GM21723 (cell line): ENCODE measurements around the gene OTUD5.
A peak's percentile ranks its signal among the peaks of the same experiment; 100 is the strongest.
"Not testable (repeated sequence)": the region's sequence is repeated elsewhere in the genome, so short reads cannot be mapped to it uniquely, and the experiment has no call there.

ENCODE experiments used
- ATAC-seq: cut with Tn5 transposase; IDR thresholded peaks from one replicate; pipeline ENCODE4 v1.9.1; 2021; ENCODE audit warnings: mild to moderate bottlenecking, moderate library complexity; ENCODE audit not compliant: unreplicated experiment

Gene OTUD5, protein sequence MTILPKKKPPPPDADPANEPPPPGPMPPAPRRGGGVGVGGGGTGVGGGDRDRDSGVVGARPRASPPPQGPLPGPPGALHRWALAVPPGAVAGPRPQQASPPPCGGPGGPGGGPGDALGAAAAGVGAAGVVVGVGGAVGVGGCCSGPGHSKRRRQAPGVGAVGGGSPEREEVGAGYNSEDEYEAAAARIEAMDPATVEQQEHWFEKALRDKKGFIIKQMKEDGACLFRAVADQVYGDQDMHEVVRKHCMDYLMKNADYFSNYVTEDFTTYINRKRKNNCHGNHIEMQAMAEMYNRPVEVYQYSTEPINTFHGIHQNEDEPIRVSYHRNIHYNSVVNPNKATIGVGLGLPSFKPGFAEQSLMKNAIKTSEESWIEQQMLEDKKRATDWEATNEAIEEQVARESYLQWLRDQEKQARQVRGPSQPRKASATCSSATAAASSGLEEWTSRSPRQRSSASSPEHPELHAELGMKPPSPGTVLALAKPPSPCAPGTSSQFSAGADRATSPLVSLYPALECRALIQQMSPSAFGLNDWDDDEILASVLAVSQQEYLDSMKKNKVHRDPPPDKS

DNA sequence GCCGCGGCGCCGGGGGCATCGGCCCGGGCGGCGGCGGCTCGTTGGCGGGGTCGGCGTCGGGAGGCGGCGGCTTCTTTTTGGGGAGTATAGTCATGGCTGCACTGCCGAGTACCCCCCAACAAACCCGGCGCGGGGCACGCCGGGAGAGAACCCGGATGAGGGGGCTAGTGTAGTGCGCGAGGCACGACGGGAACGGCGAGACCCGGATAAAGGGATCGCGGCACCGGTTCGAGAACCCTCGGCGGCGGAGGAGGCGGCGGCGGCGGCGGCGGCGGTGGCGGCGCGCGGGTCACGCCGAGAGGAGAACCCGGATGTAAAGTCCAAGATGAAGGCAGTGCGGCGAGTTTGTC lies at the start of gene OTUD5:
OTUD5 (minus strand) TSS at position 131 of the 350 bp plus-strand sequence; CDS start at position 94, 37 bp downstream.
- peak; percentile 40 for ATAC-seq

DNA sequence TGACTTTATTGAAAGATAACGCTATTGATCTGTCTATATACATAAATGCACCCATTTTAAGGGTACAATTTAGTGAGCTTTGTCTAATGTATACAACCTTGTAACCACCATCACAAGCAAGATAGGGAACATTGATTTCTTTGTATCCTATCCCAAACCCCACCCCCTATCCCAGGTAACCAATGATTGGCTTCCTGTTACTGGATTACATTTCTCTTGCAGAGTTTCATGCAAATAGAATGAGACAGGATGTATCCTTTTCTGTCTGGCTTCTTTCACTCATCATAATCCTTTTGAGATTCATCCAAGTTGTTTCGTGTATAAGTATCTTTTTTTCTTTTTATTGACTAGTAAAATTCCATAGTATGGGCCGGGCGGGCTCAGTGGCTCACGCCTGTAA lies 46.3 kb upstream of the OTUD5 start:
- no peak for ATAC-seq

DNA sequence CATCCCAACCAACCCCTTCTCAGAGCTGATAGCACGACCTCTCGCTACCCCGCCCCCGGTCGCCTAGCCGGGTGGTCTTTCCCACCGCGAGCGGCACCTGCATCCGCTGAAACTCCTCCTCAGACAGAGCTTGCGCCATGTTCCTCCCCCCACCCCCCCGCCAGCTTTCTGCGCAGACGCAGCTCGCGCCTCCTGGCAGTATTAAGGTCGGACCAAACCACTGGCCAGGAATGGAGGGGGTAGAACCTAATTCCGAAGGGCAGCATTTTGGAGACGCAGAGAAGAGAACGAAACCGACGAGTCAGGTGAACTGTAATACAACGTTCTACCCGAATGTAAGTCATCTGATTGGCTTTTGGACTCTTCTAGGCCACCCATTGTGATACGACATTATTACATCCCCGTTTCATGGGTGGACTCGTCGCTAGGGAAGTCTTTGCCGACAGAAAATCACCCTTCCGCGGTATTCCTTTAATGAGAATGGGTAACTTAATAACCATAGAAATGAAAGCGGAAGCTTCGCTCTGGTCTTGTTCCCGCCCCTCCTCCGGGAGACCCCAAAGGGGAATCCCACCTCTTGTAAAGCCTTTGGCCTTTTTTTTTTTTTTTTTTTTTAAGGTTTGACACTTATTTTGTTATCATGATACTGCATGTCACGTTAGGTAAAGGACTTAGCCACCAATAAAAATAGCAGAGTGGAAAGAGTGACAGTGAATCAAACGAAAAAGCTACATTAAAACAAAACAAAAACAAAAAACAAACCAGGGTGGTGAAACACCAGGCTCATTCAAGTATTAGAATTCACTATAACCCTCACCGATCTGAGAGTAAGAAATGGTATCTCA lies 44.9 kb upstream of the OTUD5 start, which contains the start of gene GRIPAP1:
GRIPAP1 (minus strand) TSS at position 174 of the 845 bp plus-strand sequence; CDS start at position 139, 35 bp downstream.
- peak; percentile 81 for ATAC-seq

DNA sequence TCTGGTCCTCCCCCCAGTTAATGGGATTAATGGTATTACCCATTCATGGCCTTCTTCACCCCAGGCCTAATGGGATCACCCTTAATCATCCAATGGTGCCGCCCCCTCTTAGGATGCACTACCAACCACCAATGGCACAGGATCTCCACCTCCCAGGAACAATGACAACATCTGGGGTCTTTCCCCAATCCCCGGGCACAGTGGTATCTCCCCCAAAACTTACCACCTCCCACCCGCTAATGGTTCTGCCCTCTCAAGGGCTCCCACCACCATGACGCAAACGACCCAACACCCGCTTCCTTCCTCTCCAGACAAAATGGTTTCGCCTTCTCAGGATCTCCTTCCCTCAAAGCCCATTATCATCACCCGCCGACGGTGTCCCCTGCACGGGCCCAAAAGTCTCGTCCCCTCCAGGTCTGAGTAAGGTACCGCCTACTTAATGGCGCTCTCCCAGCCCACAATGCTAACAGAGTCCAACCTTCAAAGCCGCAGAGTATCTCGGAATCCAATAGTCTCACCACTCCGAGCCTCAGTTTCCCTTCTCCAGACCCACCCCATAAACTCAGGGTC lies 44.2 kb upstream of the OTUD5 start:
- peak; percentile 15 for ATAC-seq

DNA sequence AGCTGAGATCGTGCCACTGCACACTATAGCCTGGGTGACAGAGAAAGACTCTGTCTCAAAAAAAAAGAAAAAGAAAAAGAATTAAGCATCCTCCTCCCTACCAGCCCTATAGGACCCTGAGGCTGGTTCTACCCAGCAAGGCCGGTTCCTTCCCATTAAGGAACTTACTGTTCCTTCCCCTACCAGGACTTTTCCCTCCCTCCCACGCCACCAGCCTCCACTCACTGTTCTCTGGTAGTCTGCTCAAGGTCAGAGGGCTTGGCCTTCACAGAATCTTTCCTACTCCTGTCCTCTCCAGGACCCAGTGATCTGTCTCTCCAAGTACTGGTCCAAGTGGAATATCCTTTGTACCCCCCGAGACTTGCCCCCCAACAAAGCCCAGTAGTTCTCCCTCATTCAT lies 43.2 kb upstream of the OTUD5 start:
- ATAC-seq: no peak

DNA sequence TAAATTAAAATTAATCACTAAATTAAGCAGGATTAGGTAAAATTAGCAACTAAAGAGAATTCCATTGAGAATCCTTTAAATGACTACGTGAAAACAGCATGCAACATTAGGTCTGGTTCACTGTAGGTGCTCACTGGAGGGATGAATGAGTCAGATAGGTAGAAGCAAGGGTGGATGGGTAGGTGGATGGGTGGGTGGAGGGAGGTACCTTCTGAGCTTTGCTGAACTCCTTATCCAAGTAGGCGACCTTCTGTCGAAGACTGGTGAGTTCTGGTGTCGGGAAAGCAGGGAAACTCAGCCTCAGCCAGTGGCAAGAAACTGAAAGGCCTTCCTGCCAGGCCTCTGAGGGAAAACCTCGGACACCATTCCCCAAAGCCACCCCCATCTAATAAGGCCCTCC lies 41.6 kb upstream of the OTUD5 start:
- ATAC-seq: no peak

DNA sequence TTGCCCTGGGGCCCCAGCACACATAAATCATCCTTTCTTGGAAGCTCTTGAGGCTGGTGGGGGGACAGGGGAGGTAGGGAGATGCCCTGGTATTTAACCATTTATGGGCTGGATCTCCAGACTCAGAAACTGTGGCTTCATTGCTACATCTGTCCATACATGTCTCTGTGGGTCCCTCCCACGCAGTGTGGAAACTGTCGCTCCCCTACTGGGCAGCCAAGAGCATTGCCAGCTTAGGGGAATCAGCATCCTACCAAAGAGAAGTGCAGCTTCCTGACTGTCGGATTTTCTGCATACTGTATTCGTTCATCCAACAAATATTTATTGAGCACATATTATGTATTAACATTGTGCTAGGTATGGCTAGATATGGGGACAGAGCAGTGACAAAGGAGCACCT lies 41.0 kb upstream of the OTUD5 start:
- ATAC-seq: no peak

DNA sequence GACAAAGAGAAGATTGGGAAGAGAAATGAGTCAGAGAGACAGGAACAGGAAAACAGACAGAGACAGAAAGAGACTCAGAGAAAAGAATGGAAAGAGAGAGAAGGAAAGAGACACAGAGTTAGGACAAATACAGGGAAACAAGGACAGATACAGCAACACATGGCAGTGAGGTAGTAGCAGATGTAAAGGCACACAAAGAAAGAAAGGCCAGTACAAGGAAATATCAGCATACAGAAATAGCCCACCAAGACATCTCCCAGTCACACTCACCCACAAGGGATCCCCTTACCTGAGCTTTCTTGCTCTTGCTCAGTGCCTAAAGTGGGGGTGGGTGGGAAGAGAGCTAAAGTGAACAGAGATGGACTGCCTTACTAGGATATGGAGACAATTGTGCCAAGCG lies 40.5 kb upstream of the OTUD5 start:
- no peak for ATAC-seq

DNA sequence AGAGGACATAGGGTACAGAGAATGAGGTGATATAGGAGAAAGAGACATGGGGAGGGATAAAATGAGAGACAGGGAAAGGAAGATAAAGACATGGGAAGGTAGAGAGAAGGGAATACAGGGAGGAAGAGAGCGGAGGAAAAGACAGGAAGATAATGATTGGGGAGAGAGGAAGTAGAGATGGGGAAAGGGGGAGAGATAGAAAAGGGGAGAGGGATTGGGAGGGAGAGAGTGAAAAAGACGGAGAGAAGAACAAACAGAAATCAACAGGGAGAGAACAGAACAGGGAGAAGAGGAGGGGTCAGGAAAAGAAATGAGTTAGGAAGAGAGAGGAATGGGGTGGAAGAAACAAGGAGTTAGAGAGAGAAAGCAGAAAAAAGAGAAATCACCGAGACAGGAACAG lies 40.0 kb upstream of the OTUD5 start:
- ATAC-seq: no peak

DNA sequence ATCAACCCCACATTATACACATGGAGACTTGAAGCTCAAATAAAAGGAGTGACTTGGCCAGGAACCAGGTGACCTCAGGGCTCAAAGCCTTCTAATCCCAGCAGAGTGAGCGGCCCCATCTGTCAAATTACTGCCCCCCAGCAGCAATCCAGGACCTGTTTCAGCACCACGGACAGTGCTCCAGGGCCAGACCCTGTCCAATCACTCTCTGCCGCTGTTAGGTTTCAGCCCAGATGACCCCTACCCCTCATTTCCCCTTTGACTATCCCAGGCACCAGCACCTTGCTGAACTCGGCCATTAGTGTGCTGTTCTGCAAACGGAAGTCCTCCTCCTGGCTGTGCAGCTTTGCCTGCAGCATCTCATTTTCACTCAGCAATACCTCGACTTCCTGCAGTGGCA lies 39.6 kb upstream of the OTUD5 start:
- ATAC-seq: no peak

DNA sequence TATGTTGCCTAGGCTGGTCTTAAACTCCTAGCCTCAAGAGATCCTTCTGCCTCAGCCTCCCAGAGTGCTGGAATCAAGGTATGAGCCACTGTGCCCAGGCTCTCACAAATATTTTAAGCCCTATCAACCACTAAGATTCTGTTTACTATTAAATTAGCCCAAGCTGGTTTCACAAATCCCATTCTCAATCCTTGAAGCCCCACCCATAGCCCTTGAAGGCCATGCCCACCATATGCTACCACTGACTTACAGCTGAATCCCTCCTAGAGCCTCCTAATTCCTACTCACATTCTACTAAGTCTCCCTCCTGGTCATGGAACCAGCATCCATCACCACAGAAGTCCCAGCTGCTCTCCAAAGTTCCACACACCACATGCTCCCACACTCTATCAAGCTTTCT lies 34.9 kb upstream of the OTUD5 start:
- ATAC-seq: no peak

DNA sequence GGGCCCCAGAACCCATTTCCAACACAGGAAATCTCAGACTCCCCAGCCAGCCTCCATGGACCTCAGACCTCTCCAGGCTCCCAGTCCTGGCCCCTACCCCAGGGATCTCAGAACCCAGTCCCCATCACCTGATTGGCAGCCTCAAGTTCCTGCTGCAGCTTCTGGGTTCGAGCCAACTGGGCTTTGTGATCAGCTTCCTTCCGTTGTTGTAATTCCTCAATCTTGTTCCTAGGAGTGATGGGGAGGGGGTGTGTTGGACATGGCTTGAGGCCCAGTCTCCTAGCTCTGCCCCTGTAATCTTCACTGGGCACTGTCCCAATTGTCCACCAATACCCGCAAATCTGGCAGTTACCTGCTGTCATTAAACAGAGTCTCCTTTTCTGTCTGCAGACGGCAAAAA lies 32.1 kb upstream of the OTUD5 start:
- no peak for ATAC-seq

DNA sequence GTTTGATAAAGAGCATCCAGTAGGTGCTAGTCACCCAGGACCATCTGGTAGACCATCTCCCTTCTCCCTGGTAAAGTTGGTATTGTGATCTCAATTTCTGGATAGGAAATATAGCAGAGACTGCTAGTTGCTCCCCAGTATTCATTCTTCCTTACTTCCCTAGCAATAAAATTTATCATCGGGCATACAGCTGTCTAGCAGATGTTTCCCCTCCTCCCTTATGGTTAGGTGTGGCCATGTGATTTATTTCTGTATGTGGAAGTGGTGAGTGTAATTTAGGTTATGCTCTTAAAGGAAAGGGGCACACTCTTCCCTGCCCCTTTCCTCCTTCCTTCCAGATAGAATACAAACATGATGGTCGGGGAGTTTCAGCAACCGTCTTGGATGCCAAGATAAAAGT lies 26.5 kb upstream of the OTUD5 start:
- no peak for ATAC-seq

DNA sequence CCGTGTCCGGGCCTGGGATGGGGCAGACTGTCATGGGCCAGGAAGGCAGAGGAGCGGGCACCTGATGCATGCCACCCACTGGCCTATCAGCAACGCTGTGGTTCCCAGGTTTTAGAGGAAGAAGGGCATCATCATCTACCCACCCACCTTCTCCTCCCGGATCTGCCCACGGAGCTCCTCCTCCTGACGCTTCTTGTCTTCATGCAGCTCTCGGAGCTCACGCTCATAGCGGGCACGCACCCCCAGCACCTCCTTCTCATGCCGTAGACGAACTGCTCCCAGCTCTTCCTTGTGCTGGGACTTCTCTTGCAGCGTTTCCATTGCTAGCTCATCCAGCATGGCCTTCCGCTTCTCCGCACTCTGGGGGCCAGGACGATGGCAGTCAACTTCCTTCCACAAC lies 25.7 kb upstream of the OTUD5 start:
- ATAC-seq: no peak

DNA sequence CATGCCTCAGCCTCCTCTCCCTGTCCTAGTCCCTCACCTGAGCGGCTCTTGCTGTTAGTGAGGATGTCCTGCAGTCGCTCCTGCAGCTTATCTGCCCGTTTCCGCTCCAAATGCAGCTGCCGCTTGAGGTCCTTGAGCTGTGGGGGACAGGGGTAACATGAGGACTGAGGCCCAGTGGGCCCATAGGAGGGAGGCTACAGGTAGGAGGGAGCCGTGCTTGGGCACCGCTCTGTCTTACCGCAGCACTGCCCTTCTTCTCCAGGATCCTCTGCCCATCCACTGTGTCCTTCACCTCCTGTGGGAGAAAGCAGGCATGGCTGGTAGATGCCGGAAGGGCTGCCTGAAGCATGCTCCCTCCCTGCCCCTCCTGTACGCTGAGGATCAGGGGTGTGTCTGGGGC lies 23.8 kb upstream of the OTUD5 start:
- ATAC-seq: no peak

DNA sequence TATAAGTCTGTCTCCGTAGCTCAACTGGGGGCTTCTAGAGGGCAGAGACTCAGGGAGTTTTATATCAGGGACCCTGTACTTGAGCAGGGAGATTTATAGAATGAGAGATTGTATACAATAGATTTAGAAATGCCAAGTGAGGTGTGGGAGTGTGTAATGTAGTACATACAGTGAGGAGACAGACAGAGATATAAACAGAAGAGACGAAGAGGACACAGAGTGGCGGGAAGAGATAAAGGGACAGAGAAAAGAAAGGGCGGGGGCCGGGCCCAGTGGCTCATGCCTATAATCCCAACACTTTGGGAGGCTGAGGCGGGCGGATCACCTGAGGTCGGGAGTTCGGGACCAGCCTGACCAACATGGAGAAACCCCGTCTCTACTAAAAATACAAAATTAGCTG lies 22.9 kb upstream of the OTUD5 start:
- not testable (repeated sequence) for ATAC-seq

DNA sequence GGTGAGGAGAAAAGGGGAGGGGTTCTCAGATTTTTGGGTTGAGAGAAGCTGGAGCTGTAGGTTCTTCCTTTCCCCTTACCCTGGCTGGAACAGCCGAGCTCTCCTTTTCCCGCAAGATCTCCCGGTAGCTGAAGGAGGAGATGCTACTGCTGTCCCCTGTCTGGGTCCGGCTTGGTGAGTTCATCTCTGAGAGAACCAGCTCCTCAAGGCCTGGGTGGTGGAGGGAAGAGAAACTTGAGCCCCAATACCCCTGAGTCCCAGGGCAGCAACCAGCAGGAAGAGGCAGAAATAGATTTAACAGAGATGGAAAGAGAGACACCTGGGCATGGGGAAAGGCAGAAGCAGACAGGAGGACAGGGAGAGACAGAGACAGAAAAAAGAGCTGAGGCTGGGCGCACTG lies 20.8 kb upstream of the OTUD5 start:
- ATAC-seq: no peak

DNA sequence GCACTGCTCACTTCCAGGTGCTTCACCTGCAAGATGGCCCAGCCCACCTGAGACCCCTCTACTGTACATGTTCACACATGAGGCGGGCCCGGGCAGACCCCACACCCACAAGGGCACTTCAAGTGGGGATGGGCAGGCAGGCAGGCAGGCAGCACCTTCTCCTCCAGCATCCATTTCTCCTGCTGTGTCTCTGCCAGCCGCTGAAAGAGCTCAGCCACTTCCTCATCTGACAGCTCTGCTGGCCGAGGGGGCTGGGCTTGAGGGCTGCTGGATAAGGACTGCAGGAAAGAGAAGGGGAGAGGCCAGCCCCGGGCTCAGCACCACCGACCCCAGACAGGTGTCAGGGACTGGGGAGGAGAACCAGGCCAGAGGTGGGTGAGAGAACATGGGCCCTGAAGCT lies 18.7 kb upstream of the OTUD5 start:
- ATAC-seq: no peak

DNA sequence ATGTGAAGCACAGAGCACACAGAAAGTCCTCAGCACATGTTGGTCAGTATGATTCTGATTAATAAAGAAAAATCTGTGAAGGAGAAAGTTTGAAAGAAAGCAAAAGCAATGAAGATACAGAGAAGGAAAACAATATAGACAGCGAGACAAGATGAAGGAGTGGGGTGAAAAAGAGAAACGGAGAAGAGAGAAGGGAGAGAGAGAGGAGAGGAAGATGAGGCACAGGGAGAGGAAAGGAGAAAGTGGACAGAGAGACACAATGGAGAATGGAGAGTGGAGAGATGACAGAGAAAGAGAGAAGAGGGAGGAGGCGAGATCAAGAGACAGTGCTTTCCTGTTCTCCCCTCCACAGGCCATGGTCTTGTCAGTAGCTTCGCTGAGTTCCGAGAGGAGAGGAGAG lies 18.1 kb upstream of the OTUD5 start:
- no peak for ATAC-seq

DNA sequence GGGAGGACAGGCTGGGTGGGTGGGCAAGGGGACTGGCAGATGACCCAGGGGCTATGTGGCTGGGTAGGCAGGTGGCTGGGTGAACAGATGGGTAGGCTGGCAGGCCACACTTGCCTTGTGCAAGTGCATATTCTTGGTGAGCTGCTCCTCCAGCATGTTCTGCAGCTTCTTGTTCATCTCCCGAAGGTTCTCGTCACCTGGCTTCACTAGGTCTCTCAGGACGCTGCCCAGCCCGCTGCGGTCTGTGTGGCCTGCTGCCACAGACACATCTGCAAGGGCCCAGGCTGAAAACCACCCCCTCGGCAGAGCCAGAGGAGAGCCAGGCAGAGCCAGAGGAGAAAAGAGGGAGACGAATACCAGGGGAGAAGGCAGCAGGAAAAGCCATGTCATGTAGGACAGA lies 17.6 kb upstream of the OTUD5 start:
- ATAC-seq: no peak

DNA sequence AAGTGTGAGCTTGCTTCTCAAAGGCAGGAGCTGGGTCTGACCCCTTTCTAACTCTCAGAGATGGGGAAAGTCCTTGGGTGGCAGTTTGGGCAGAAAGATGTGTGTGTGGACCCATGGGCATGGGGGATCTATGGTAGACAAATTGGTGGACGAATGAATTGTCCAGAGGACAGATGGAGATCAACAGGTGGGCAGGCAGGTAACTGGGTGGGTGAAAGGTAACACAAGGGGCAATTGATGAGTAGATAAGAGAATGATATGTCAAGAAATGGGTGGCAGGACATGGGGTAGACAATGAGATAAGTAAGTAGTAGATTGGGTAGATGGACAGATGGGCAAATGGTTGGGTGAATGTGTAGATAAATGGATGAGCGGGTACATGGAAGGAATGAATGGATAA lies 17.2 kb upstream of the OTUD5 start:
- ATAC-seq: no peak

DNA sequence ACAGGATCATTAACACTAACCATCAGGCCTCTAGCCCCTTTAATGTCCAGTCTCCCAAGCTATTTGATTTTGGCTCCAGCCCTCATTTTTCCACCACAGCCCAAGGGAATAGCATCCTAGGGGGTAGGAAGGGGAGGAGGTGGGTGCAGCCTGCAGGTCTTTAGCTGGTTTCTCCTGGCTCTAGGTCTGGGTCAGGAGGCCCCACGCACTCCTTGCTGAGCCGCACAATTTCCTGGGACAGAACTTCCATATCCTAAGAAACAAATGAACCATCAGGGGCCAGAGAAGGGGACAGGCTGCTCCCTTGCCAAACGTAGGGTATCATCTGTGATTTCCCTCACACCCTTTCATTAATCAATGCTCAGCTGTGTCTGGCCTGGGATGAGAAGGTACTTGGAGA lies 16.6 kb upstream of the OTUD5 start:
- ATAC-seq: no peak
